SK-N-SH (cell line): ENCODE data around the gene RUVBL2.
"Not testable (repeated sequence)": the region's sequence is repeated elsewhere in the genome, so short reads cannot be mapped to it uniquely, and the experiment has no call there.

Experiments
- CTCF ChIP-seq: fragments of 200-600 bp; sonication (generic); IDR thresholded peaks from 2 replicates; pipeline ENCODE4 v1.6.1; 2017; ENCODE audit warnings: antibody characterized with exemption, mild to moderate bottlenecking, moderate library complexity
- GATA2 ChIP-seq: sonication (generic); formaldehyde crosslinking; IDR thresholded peaks from 2 replicates; pipeline ENCODE4 v1.5.0; 2020; ENCODE audit warnings: mild to moderate bottlenecking, missing genetic modification reagents
- MXI1 ChIP-seq: IDR thresholded peaks from 2 replicates; pipeline ENCODE4 v1.6.1; 2012; ENCODE audit warnings: mild to moderate bottlenecking, low read depth, low read length, improper control_type of control experiment
- POLR2AphosphoS5 ChIP-seq: IDR thresholded peaks from 2 replicates; pipeline ENCODE4 v1.6.1; 2012; ENCODE audit warnings: low read depth, low read length
- RAD21 ChIP-seq: IDR thresholded peaks from 2 replicates; pipeline ENCODE4 v1.6.1; 2012; ENCODE audit warnings: mild to moderate bottlenecking, low read length
- TAF1 ChIP-seq: IDR thresholded peaks from 2 replicates; pipeline ENCODE4 v1.6.1; 2012; ENCODE audit warnings: low read depth, mild to moderate bottlenecking, low read length, moderate library complexity, borderline replicate concordance
- TCF12 ChIP-seq: IDR thresholded peaks from 2 replicates; pipeline ENCODE4 v1.4.0; 2012
- TF ChIP-seq, protein P1 (sequence below): IDR thresholded peaks from 2 replicates; pipeline ENCODE4 v1.4.0; 2012; ENCODE audit warnings: low read depth

DNA sequence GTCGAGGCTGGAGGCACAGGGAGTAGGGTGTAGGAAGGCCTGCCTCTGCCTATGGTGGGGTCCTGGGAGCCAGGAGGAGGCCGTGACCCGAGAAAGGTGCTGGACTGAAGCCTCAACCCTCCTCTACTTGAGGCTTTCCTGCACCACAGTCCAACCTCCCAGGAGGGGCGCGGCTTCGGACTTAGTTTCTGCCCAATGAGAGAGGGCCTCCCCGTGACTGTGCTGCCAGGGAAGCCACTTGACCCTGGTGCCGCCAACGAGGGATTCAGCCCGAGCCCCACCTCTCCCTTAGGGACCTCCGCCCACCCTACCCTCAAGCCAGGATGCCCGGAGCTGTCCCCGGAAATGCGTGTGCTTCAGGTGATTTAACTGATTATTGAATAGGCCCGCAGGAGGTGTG, 30.5 kb downstream of the RUVBL2 start, which contains the start of gene CGB3:
- TF ChIP-seq POLR2AphosphoS5, MXI1, RAD21, GATA2, TAF1, CTCF, TCF12: not testable (repeated sequence)
- TF ChIP-seq, protein P1, sequence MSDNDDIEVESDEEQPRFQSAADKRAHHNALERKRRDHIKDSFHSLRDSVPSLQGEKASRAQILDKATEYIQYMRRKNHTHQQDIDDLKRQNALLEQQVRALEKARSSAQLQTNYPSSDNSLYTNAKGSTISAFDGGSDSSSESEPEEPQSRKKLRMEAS: not testable (repeated sequence)
